HG03558 (cell line): Measurements from ENCODE around the gene PYY.
"Not testable (repeated sequence)": the region's sequence is repeated elsewhere in the genome, so short reads cannot be mapped to it uniquely, and the experiment has no call there.

Experiments
- ATAC-seq: cut with Tn5 transposase; IDR thresholded peaks from one replicate; pipeline ENCODE4 v1.9.1; 2021; ENCODE audit warnings: moderate number of reproducible peaks; ENCODE audit not compliant: unreplicated experiment; ENCODE audit errors: extremely low read depth

Gene PYY

DNA sequence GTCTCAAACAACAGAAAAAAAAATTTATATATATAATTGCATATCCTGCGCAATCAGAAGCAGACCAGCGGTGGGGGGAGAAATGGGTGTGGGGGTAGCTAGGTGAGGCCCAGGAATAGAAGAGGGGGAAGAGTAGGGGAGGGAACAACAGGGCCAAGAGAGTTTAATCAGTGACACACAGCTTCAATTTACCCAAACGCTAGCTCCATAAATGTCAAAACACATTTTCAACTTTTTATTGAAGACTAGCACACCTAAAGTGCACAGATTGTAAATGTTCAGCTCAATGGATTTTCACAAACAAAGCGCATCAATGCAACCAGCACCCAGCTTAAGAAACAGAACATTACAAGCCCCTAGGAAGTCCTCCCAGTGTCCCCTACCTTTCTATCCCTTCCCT lies 25.9 kb upstream of the PYY start:
- ATAC-seq: no peak

DNA sequence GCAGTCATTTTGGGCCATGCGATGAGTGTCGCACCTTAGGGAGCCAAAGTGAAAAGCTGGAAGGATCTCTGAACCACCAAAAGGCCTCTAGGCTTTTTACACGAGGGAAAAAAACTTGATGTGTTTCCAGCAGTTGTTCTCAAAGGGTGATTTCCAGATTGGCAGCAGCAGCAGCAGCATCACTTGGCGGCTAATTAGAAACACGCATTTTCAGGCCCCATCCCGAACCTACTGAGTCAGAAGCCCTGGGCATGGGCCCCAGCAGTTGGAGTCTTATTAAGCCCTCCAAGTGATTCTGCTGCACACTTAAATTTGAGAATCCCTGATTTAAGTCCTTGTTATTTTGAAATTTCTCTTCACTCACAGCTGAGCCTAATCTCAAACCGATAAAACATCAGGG lies 25.3 kb upstream of the PYY start:
- no peak for ATAC-seq

DNA sequence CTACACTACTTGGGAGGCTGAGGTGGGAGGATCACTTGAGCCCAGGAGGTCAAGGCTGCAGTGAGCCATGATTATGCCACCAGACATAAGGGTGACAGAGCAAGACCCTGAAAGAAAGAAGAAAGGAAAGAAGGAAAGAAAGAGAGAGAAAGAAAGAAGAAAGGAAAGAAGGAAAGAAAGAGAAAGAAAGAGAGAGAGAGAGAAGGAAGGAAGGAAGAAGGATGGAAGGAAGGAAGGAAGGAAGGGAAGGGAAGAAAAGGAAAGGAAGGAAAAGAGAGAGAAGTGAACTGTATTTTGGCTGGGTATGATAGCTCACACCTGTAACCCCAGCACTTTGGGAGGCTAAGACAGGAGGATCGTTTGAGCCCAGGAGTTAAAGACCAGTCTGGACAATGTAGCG lies 24.3 kb upstream of the PYY start:
- ATAC-seq: no peak

DNA sequence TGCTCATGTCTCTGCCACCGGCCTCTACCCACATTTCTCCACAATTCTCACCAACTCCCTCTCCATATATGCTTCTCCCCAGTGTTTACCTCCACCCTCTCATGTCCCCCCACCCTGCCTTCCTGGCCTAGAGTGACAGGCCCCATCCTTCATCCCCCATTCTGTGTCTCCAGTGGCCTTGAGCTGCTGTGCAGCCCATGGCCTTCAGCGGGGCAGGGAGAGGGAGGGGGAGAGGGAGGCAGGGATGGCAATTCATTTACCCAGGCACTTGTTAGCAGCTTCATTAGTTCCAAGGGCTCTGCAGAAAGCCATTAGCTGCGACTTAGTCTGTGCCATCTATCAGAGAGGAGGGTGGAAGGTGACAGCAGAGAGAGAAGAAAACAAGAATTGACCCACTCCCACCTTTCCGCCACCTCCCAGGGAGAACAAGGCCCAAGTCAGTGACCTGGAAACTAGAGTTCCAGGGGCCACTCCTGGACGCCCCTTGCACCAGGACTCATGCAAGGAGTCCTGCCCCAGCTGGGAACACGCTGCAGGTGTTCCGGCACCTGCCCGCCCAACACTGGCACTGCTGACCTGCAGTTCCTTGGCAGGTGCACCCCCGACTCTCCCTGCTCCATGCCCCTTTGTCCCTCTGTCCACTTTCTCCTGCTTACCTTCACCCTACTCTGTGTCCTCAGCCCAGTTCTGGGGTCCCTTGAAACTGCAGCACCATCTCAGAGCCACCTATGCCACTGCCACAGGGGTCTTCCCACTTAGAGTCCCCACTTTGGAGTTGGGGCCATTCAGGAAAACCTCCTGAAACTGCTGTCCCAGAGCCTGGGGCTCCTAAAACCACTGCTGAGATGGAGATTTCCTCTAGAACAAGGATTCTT lies 23.5 kb upstream of the PYY start:
- ATAC-seq: no peak

DNA sequence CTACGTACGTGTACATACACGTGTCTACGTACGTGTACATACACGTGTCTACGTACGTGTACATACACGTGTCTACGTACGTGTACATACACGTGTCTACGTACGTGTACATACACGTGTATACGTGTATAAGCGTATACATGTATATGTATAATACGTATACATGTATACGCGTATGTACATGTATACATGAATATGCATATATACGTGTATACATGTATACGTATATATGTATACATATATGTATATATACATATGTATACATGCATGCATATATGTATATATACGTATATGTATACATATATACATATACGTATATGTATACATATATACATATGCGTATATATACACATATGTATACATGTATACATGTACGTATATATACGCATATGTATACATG lies 22.2 kb upstream of the PYY start:
- no peak for ATAC-seq

DNA sequence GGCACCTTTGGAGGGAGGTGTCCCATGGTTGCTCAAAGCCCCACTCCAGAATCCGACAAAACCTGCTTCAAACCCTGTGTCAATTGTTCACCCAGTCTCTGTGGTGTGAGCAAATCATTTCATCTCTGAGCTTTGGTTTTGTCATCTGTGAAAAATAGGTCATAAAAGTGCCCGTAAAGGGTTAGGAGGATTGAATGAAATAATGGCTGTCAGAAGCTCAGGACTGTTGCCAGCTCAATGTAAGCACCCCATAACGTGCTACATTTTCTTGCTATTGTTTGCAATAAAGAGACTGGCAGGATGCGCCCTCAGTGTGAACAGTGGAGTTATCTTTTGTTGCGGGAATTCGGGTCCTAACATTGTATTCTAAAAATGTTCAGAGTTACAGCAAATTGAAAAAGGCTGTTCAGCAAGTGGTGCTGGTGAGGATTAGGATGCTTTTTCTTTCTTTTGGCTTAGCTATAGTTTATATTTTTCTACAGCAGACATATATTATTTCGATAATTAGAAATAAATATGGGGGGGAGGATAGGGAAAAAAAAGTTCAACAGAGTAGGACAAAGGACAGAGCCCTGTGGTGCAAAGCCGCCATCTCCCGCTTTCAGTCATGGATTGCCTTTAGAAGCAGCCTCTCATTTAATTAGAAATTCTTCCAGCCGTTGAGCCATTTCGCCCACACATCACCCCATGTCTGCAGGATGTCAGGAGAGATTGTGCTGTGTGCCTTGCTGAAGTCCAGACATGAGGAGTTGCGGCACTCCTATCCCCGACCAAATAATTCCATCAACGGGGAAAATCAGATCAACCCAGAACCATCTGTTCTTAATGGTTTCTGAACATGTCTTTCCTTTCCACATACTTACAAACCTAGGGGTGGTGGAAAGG lies 20.9 kb upstream of the PYY start:
- no peak for ATAC-seq

DNA sequence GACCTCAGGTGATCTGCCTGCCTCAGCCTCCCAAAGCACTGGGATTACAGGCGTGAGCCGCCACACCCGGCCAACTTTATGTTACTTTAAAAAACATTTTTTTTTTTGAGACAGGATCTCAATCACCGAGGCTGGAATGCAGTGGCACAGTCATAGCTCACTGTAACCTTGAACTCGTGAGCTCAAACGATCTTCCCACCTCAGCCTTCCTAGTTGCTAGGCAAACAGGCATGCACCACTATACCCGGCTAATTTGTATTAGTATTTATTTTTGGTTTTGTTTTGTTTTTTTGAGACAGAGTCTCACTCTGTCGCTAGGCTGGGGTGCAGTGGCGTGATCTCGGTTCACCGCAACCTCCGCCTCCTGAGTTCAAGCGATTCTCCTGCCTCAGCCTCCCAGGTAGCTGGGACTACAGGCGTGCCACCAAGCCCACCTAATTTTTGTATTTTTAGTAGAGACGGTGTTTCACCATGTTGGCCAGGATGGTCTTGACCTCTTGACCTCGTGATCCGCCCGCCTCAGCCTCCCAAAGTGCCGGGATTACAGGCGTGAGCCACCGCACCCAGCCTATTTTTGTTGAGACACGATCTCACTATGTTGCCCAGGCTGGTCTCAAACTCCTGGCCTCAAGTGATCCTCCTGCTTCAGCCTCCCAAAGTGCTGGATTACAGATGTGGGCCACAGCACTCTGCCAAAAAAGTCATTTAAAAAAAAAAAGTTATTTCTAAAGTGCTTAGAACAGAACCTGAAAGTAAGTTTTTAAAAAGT lies 18.9 kb upstream of the PYY start:
- ATAC-seq: not testable (repeated sequence)

DNA sequence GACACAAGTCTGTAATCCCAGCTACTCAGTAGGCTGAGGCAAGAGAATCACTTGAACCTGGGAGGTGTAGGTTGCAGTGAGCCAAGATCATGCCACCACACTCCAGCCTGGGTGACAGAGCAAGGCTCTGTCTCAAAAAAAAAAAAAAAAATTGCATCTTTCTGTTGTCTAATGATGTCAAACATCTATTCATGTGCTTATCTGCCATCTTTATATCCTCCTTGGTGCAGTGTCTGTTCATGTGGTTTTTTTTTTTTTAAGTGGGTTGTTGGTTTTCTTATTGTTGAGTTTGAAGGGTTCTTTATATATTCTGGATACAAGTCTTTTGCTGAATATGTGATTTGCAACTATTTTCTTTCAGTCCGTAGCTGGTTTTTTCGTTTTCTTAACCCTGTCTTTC lies 17.7 kb upstream of the PYY start:
- not testable (repeated sequence) for ATAC-seq

DNA sequence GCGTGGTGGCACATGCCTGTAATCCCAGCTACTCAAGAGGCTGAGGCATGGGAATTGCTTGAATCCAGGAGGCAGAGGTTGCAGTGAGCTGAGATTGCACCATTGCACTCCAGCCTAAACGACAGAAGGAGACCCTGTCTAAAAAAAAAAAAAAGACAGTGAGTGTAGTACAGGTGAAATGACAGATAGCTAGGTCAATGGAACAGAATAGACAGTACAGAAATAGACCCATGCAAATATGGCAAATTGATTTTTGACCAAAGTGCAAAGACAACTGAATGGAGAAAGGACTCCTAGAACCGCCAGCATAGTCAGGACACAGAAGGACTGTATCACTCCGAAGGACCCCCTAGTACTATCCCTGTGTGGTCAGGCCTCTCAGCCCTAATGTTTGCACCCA lies 16.6 kb upstream of the PYY start:
- no peak for ATAC-seq

DNA sequence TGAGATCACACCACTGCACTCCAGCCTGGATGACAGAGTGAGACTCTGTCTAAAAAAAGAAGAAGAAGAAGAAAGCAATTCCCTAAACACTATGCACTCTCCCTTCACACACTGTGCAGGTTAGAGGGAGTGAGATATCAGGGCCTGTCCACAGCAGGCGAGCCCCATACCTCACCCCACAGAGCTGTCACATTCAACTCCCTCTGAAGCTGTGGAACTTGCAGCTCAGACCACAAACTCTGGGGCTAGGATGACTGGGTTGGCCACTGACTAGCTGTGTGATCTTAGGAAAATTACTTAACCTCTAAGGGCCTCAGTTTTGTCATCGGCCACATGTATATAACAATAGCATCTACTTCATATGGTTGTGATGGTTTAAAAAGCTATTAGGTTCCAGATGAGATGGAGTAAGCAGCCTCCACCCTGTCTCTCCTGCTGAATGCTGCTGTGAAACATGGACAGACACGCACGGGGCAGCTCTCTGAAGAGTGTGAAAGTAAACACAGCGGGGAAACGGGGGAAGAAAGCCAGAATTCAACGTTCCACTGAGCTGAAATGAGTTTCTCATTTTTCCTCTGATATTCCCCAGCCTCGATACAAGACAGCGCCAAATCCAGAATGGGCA lies 13.6 kb upstream of the PYY start:
- no peak for ATAC-seq

DNA sequence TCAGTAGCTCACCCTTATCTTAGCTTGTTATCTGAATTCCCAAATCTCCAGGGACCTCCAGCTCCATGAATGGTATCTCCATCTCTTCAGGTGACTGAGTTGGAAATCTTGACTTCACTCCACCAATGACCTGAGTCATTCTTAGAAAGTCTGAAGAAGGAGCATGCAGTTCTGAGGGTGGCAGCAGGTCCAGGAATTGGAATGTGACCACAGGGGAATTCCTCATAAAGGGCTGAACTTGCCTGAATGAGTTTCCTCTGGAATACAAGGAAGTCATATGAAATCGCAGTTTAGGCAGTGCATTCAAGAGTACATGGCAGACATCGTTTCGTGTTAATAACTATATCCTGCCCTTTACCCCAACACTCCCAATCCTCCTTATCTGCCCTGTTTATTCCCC lies 12.5 kb upstream of the PYY start:
- ATAC-seq: no peak

DNA sequence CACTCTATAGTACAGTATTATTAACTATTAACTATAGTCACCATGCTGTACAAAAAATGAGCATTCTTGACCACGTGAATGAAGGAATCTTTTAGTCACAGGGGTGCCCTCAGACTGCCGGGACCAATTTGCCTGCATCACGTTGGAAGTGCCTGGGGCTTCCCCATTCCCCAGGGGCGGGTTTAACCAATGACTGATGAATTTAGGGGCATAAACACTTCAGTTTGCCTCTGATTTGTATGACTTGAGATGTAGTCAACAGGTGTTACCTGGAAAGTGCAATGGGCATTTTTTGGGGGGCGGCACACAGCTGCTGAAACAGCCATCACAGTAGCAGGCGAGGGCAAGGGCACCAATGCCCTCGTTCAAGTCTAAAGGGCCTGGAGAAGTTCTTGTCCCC lies 8.7 kb upstream of the PYY start:
- no peak for ATAC-seq

DNA sequence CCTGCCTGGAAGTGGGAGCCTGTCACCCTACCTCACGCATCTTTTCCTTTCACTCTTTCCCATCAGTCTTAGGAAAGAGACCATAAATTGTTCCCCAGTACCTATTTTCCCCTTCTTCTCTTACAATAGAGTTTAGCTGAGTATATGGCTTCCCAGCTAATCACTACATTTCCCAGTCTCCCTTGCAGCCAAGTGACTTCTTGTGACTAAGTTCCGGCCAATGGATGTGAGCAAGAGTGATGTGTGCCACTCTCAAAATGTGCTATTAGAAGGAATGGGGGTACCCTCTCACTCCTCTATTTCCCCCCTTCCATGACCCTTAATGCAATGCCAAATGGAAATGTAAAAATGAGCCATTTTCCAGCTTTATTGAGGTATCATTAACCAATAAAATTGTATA lies 8.2 kb upstream of the PYY start:
- ATAC-seq: no peak

DNA sequence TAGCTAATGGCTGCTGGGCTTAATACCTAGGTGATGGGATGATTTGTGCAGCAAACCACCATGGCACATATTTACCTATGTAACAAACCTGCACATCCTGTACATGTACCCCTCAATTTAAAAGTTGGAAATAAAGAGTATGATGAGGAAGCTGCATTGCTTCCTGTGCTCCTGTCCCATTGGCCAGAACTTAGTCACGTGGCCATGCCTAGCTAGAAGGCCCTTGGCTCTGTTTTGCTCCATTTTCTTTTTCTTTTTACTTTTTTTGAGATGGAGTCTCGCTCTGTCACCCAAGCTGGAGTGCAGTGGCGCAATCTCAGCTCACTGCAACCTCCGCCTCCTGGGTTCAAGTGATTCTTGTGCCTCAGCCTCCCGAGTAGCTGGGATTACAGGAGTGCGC lies 7.6 kb upstream of the PYY start:
- not testable (repeated sequence) for ATAC-seq

DNA sequence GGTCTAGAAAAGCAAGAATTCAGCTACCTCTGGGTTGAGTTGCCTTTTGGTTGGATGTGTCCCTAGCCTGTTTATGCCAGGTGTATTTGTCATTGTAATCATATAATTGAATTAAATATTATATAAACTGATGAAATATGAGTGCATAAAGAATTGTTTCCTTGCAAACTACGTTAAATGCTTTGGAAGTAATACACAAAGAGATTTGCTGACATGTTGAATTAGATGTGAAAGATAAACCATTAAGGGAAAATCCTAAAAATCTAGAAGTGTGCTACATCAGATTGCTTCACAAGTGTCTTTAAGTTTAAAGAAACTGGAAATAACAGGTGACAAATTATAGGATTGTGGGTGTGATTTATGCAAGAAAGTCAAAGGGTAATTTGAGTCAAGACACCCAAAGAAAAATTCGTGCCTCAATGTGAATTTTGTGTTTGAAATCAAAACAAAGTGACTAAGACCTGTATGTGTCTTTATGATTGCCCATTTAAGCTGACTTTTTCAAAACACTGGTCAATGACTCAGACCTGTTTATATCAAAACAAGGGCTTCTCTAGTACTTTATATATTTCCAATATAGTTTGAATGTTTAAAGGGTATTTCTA lies 5.1 kb upstream of the PYY start:
- ATAC-seq: no peak

DNA sequence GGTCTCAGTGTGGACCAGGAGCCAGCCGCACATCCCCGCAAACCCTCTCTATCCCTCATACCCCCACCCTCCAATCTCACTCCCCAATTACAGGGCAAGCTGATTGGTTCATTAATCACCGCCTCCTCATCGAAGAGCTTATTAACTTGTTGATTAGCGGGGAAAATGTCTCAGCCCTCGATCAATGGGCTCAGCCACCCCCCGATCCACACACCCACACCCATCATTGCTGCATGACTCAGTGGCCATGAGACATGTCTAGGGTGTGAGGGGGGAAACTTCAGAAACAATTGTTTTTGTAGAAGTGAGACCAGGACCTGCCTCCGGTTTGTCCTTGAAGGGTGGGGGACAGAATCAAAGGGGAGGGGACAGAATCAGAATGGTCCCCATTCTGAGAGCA lies 2.5 kb upstream of the PYY start:
- ATAC-seq: no peak

DNA sequence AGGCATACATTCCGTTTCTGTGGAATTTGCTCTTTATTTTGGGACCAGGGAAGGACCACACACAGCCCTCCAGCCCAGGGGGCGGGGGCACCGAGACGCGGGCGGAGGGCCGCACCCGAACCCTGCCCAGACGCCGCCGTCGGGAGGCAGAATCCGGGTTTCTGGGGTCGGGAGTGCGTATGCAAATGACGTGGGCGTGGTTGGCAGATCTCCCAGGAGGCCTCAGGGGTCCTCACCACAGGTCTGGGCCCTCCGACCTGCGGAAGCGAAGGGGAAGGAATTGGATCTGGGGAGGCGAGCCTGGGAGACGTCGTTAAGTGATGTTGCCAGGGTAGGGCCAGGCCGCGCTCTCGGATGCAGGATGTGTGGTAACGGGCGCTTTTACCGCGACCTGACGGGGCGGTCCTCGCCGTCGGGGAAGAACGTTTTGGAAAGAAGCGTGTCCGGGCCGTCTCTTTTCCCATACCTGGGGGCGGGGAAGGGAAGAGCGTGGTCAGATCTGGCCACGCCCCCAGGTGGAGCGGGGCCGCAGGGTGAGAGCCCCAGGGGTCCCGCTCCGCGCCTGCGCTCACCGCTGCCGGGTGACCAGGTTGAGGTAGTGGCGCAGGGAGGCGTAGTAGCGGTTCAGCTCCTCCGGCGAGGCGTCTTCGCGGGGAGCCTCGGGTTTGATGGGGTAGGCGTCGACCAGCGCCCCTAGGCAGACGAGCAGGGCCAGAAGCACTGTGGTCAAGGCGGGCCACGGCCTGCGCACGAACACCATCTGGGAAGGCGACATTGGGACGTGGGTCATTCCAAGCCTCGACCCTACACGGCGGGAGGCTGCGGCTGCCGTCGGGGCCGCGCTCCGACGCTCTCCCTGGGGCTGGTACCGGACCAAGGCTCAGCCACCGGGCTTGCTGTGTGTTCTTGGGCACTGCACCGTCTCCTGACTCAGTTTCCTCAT lies 745 bp downstream of the PYY start:
- no peak for ATAC-seq

DNA sequence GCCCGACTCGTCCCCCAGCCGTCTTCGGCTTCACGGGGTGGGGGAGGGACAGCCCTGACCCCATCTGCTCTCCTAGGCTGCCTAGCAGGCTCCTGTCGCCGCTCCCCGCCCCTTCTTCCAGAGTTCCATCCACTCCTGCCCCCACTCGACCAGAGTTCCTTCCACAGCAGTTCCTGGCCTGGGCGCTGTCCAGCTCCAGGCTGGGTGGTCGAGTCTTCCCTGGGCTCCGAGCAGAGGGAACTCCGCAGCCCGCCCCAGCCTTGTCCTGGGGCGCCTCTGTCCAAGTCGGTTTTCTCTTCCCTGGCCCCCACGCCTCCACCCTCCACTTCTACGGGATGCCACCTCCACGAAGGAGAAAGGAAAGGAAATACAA lies 1.4 kb downstream of the PYY start:
- ATAC-seq: no peak

DNA sequence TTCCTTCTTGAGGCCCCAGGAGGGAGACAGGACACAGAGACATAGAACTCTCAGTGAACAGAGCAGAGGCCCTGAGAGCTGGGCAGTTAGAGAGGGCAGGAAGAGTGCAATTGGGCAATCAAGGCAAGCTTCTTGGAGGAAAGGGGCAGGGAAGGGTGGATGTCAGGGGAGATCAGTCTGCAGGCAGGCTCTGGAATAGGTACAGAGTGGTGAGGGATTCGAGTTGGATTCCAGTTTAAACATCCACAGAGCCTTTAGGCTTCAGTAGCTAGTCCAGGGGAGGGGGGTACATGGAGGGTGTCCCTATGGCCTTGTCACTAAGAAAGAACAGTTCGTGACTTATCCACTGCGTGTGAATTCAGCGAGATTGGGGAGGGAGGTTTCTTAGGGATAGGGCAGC lies 2.0 kb downstream of the PYY start:
- no peak for ATAC-seq
